H9 (cell line): ENCODE data around the gene ALDH3A2. TPM values are rescaled to one million over a fixed set of nuclear protein-coding genes. Genes with fewer than 3 reads are reported as not detected.

ENCODE experiments used
- DNase-seq: peaks from one replicate; pipeline ENCODE4 v3.0.0-alpha.2; 2017
- H2AFZ ChIP-seq: one replicate; pipeline ENCODE4 v1.6.1; 2013; ENCODE audit warnings: mild to moderate bottlenecking, low read length, control low read depth, moderate library complexity
- H2AK5ac ChIP-seq: 2 replicates; pipeline ENCODE4 v1.6.1; 2013; ENCODE audit warnings: low read length, control low read depth, mixed read lengths; ENCODE audit not compliant: insufficient read length
- H2BK120ac ChIP-seq: one replicate; pipeline ENCODE4 v1.6.1; 2013; ENCODE audit warnings: low read depth, mild to moderate bottlenecking, low read length, control low read depth, inconsistent platforms; ENCODE audit not compliant: poor library complexity, severe bottlenecking
- H2BK12ac ChIP-seq: 2 replicates; pipeline ENCODE4 v1.6.1; 2013; ENCODE audit warnings: low read length, control low read depth, mixed read lengths, low read depth; ENCODE audit not compliant: insufficient read length
- H2BK15ac ChIP-seq: 2 replicates; pipeline ENCODE4 v1.6.1; 2013; ENCODE audit warnings: low read depth, low read length, control low read depth
- H2BK20ac ChIP-seq: one replicate; pipeline ENCODE4 v1.6.1; 2013; ENCODE audit warnings: low read depth, mild to moderate bottlenecking, low read length, control low read depth, inconsistent platforms; ENCODE audit not compliant: poor library complexity, severe bottlenecking
- H2BK5ac ChIP-seq: 2 replicates; pipeline ENCODE4 v1.6.1; 2013; ENCODE audit warnings: low read length, control low read depth, mixed read lengths; ENCODE audit not compliant: insufficient read length
- H3K14ac ChIP-seq: 2 replicates; pipeline ENCODE4 v1.6.1; 2013; ENCODE audit warnings: low read length, control low read depth; ENCODE audit not compliant: insufficient read depth
- H3K18ac ChIP-seq: 2 replicates; pipeline ENCODE4 v1.6.1; 2013; ENCODE audit warnings: low read depth, mild to moderate bottlenecking, mixed read lengths, low read length, control low read depth; ENCODE audit not compliant: insufficient read length
- H3K23ac ChIP-seq: 2 replicates; pipeline ENCODE4 v1.6.1; 2013; ENCODE audit warnings: low read length, control low read depth, mixed read lengths, low read depth; ENCODE audit not compliant: insufficient read length
- H3K23me2 ChIP-seq: 2 replicates; pipeline ENCODE4 v1.6.1; 2013; ENCODE audit warnings: low read depth, mild to moderate bottlenecking, mixed read lengths, low read length, control low read depth; ENCODE audit not compliant: insufficient read length, poor library complexity, severe bottlenecking
- H3K27ac ChIP-seq: 2 replicates; pipeline ENCODE4 v1.5.1; 2013; ENCODE audit warnings: low read length, control low read depth, mixed read lengths, low read depth; ENCODE audit not compliant: insufficient read length
- H3K27me3 ChIP-seq: 2 replicates; pipeline ENCODE4 v1.6.1; 2013; ENCODE audit warnings: low read length, control low read depth, inconsistent platforms; ENCODE audit not compliant: insufficient read depth
- H3K4ac ChIP-seq: 2 replicates; pipeline ENCODE4 v1.6.1; 2013; ENCODE audit warnings: low read depth, mild to moderate bottlenecking, control low read depth, inconsistent platforms, low read length, moderate library complexity
- H3K4me1 ChIP-seq: 2 replicates; pipeline ENCODE4 v1.6.1; 2013; ENCODE audit warnings: low read length, control low read depth, inconsistent platforms; ENCODE audit not compliant: insufficient read depth
- H3K4me2 ChIP-seq: 2 replicates; pipeline ENCODE4 v1.6.1; 2013; ENCODE audit warnings: low read length, control low read depth, mixed read lengths; ENCODE audit not compliant: insufficient read length, insufficient read depth
- H3K56ac ChIP-seq: 2 replicates; pipeline ENCODE4 v1.6.1; 2013; ENCODE audit warnings: low read depth, mild to moderate bottlenecking, mixed read lengths, low read length, control low read depth; ENCODE audit not compliant: insufficient read length
- H3K79me1 ChIP-seq: 2 replicates; pipeline ENCODE4 v1.6.1; 2013; ENCODE audit warnings: low read depth, mild to moderate bottlenecking, moderate library complexity, low read length, control low read depth, inconsistent platforms; ENCODE audit not compliant: insufficient read depth, poor library complexity, severe bottlenecking
- H3K79me2 ChIP-seq: 2 replicates; pipeline ENCODE4 v1.6.1; 2013; ENCODE audit warnings: low read length, control low read depth, inconsistent platforms; ENCODE audit not compliant: insufficient read depth
- H3K9ac ChIP-seq: 2 replicates; pipeline ENCODE4 v1.6.1; 2013; ENCODE audit warnings: low read length, control low read depth, mixed read lengths; ENCODE audit not compliant: insufficient read length; ENCODE audit errors: extremely low read depth
- H3K9me3 ChIP-seq: one replicate; pipeline ENCODE4 v1.6.1; 2013; ENCODE audit warnings: low read depth, low read length, inconsistent platforms; ENCODE audit not compliant: control insufficient read depth
- H3T11ph ChIP-seq: one replicate; pipeline ENCODE4 v1.6.1; 2013; ENCODE audit warnings: mild to moderate bottlenecking, low read length, control low read depth, inconsistent platforms
- H4K20me1 ChIP-seq: one replicate; pipeline ENCODE4 v1.6.1; 2013; ENCODE audit not compliant: control insufficient read depth, insufficient read length, insufficient read depth
- H4K5ac ChIP-seq: 2 replicates; pipeline ENCODE4 v1.6.1; 2013; ENCODE audit warnings: low read depth, mild to moderate bottlenecking, mixed read lengths, low read length, control low read depth; ENCODE audit not compliant: insufficient read length
- H4K8ac ChIP-seq: replicated peaks from 2 replicates; pipeline ENCODE4 v1.6.1; 2013; ENCODE audit warnings: low read length, control low read depth, mixed read lengths, low read depth; ENCODE audit not compliant: insufficient read length
- H4K91ac ChIP-seq: 2 replicates; pipeline ENCODE4 v1.6.1; 2013; ENCODE audit warnings: low read depth, mild to moderate bottlenecking, moderate library complexity, mixed read lengths, low read length, control low read depth; ENCODE audit not compliant: insufficient read length
- H3K27ac Mint-ChIP-seq, 3 experiments: 2 replicates in 2 of 3; 3 replicates in 1 of 3; pipeline ENCODE4 v1.8.0; 2020 to 2021; ENCODE audit warnings: mixed read lengths in 3 of 3, mild to moderate bottlenecking in 1 of 3, moderate library complexity in 1 of 3
- H3K27me3 Mint-ChIP-seq: 2 replicates; pipeline ENCODE4 v1.8.0; 2021; ENCODE audit warnings: low read depth, mild to moderate bottlenecking, moderate library complexity, mixed read lengths
- H3K36me3 Mint-ChIP-seq, 3 experiments: 2 replicates in 2 of 3; 3 replicates in 1 of 3; pipeline ENCODE4 v1.8.0; 2020 to 2021; ENCODE audit warnings: low read depth in 3 of 3, mixed read lengths in 3 of 3; ENCODE audit not compliant: insufficient read depth in 1 of 3
- H3K4me1 Mint-ChIP-seq, 2 experiments: 2 replicates each; pipeline ENCODE4 v1.8.0; 2020; ENCODE audit warnings: mixed read lengths in 2 of 2
- H3K4me3 Mint-ChIP-seq, 2 experiments: 2 replicates in 1 of 2; 3 replicates in 1 of 2; pipeline ENCODE4 v1.8.0; 2020 to 2021; ENCODE audit warnings: mild to moderate bottlenecking in 2 of 2, mixed read lengths in 2 of 2, moderate library complexity in 1 of 2
- H3K9me3 Mint-ChIP-seq, 2 experiments: 2 replicates in 1 of 2; 3 replicates in 1 of 2; pipeline ENCODE4 v1.8.0; 2020; ENCODE audit warnings: mild to moderate bottlenecking in 2 of 2, mixed read lengths in 2 of 2, moderate library complexity in 1 of 2
- WGBS: extraction: QIAGEN DNeasy Blood & Tissue Kit; methylation state at CpG from one replicate; pipeline ENCODE4 v1.1.7; 2013; ENCODE audit warnings: missing lambda C conversion rate, low lambda C conversion rate, mixed read lengths; ENCODE audit not compliant: insufficient read length; ENCODE audit errors: extremely low coverage; 5-methylcytosine and 5-hydroxymethylcytosine counted together
- total RNA-seq: library from RNA; stranded (reverse); gene quantifications from 2 replicates; pipeline ENCODE4 v1.2.1, GENCODE V29; 2021
- TF ChIP-seq, protein P1 (sequence below): fragments of 200-600 bp; sonication (generic); conservative IDR thresholded peaks from 3 replicates; pipeline ENCODE4 v1.8.0; 2021; ENCODE audit warnings: antibody characterized with exemption, mild to moderate bottlenecking

Gene ALDH3A2
- total RNA-seq, 1 experiment from 2014 or later, result 100 TPM

DNA sequence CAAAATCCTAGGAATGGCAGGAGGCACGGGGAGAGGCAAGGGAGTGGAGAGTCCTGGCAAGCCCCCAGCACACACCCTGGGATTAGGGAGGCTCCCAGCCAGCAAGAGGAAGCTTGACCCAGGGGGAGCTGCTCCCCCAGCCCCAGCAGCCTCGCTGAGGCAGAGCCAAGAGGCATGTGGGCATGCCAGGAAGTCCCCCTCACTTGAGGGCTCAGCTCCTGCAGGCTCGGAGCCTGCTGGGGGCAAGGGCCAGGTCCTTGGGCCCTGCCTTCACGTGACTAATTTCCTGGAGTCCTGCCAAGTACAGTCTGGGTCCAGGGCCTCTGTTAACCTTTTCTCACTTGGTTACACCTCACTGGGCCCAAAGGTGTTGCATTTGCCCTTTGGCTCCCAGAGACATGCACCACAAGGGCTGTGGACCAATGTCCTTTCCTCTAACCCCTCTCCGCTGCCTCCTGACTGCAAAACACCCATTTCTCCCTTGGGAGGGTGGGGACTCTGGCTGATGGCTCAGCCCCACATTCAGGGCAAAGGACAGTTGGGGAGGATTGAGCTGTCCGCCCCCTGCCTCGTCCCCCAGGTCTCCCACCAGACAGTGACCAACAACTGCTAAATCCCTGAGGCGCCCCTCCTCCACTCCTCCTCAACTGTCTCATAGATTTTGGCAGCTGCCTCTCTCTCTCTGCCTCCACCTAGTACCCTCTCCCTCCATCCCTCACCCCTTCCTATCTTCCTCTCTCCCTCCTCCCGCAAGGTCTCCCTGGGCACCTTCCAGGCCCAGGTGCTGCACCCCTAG is 72.3 kb downstream of the ALDH3A2 start:
- no peak for DNase-seq
- Histone ChIP-seq H3K79me2 (no peaks in the 10 kb centered on the region), H2AK5ac (no peak overlapping the region), H4K20me1 (no peaks in the 10 kb centered on the region), H4K91ac (no peak overlapping the region), H3K23me2 (no peaks in the 10 kb centered on the region), H3K18ac (no peak overlapping the region), H3K9me3 (no peaks in the 10 kb centered on the region), H2BK20ac (no peak overlapping the region), H3K27ac (no peak overlapping the region), H3K27me3 (no peaks in the 10 kb centered on the region), H3K9ac (no peak overlapping the region), H2AFZ (no peak overlapping the region), H2BK5ac (no peak overlapping the region), H2BK120ac (no peak overlapping the region), H3K14ac (no peak overlapping the region; the same call in 1 of the 2 replicates), H3T11ph (no peak overlapping the region), H4K8ac (no peak overlapping the region), H3K23ac (no peak overlapping the region), H3K79me1 (no peaks in the 10 kb centered on the region), H2BK15ac (no peak overlapping the region), H3K4me2 (no peak overlapping the region), H3K4ac (no peak overlapping the region), H4K5ac (no peak overlapping the region), H3K56ac (no peak overlapping the region), H2BK12ac (no peak overlapping the region), H3K4me1 (no peaks in the 10 kb centered on the region)
- Mint-ChIP-seq H3K27ac (peak overlapping the region in 1 of 3 experiments; percentile 34; a peak in 2 of 7 replicates), H3K4me1 (peaks cover 4 to 13% of the 10 kb centered on the region in 2 experiments), H3K27me3 (no peaks in the 10 kb centered on the region), H3K4me3 (no peak overlapping the region), H3K36me3 (no peaks in the 10 kb centered on the region), H3K9me3 (no peaks in the 10 kb centered on the region)
- TF ChIP-seq, protein P1, sequence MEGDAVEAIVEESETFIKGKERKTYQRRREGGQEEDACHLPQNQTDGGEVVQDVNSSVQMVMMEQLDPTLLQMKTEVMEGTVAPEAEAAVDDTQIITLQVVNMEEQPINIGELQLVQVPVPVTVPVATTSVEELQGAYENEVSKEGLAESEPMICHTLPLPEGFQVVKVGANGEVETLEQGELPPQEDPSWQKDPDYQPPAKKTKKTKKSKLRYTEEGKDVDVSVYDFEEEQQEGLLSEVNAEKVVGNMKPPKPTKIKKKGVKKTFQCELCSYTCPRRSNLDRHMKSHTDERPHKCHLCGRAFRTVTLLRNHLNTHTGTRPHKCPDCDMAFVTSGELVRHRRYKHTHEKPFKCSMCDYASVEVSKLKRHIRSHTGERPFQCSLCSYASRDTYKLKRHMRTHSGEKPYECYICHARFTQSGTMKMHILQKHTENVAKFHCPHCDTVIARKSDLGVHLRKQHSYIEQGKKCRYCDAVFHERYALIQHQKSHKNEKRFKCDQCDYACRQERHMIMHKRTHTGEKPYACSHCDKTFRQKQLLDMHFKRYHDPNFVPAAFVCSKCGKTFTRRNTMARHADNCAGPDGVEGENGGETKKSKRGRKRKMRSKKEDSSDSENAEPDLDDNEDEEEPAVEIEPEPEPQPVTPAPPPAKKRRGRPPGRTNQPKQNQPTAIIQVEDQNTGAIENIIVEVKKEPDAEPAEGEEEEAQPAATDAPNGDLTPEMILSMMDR, result no peak
- no CpG with 5 or more reads among the region's 9 CpGs for WGBS
